GM12801 (cell line): Measurements from ENCODE around the gene CEACAM20.

ENCODE experiments used
- CTCF ChIP-seq: IDR thresholded peaks from one replicate; pipeline ENCODE4 v1.5.1; 2011; ENCODE audit warnings: control low read depth; ENCODE audit not compliant: insufficient read length; ENCODE audit errors: extremely low read depth

The CEACAM20 gene

GRCh38 chr19:44540736-44541135 lies 11.3 kb upstream of the CEACAM20 start:
- no peak for TF ChIP-seq CTCF

GRCh38 chr19:44539991-44540390 lies 10.5 kb upstream of the CEACAM20 start:
- no peak for TF ChIP-seq CTCF

GRCh38 chr19:44539236-44539826 lies 9.9 kb upstream of the CEACAM20 start:
- TF ChIP-seq CTCF: no peak

- no peak for TF ChIP-seq CTCF
Observed at GRCh38 chr19:44532819-44533218, 3.3 kb upstream of the CEACAM20 start.

- TF ChIP-seq CTCF: no peak
Observed at GRCh38 chr19:44530777-44531176, 1.3 kb upstream of the CEACAM20 start.

- no peak for TF ChIP-seq CTCF
Observed at GRCh38 chr19:44527554-44527953, 1.9 kb downstream of the CEACAM20 start.

- no peak for TF ChIP-seq CTCF
Observed at GRCh38 chr19:44525721-44526430, 3.6 kb downstream of the CEACAM20 start.
